GM23248 (cell line): ENCODE data around the gene PTGES2. TPM values are rescaled to one million over a fixed set of nuclear protein-coding genes. Genes with fewer than 3 reads are reported as not detected.
"Not testable (repeated sequence)": the region's sequence is repeated elsewhere in the genome, so short reads cannot be mapped to it uniquely, and the experiment has no call there.

Experiments used
- DNase-seq: peaks from one replicate; pipeline ENCODE4 v3.0.0-alpha.2; 2015
- H2AFZ ChIP-seq: fragments of 200-600 bp; sonication (generic); 2 replicates; pipeline ENCODE4 v1.6.1; 2016; ENCODE audit warnings: antibody characterized with exemption
- H3F3A ChIP-seq: fragments of 200-600 bp; sonication (generic); 2 replicates; pipeline ENCODE4 v1.6.1; 2016; ENCODE audit warnings: mild to moderate bottlenecking, antibody characterized with exemption, mixed run types; ENCODE audit not compliant: insufficient read depth
- H3K27ac ChIP-seq: fragments of 200-600 bp; sonication (generic); 2 replicates; pipeline ENCODE4 v1.5.1; 2016; ENCODE audit warnings: mild to moderate bottlenecking
- H3K27me3 ChIP-seq: fragments of 200-600 bp; sonication (generic); replicated peaks from 2 replicates; pipeline ENCODE4 v1.6.1; 2016; ENCODE audit warnings: mild to moderate bottlenecking; ENCODE audit not compliant: insufficient read depth
- H3K36me3 ChIP-seq: fragments of 200-600 bp; sonication (generic); 2 replicates; pipeline ENCODE4 v1.6.1; 2016; ENCODE audit warnings: low read depth, mild to moderate bottlenecking
- H3K4me1 ChIP-seq: fragments of 200-600 bp; sonication (generic); 2 replicates; pipeline ENCODE4 v1.6.1; 2016; ENCODE audit warnings: mild to moderate bottlenecking; ENCODE audit not compliant: insufficient read depth
- H3K4me2 ChIP-seq: fragments of 200-600 bp; sonication (generic); one replicate; pipeline ENCODE4 v1.6.1; 2016; ENCODE audit warnings: mild to moderate bottlenecking; ENCODE audit not compliant: unreplicated experiment
- H3K4me3 ChIP-seq: fragments of 200-600 bp; sonication (generic); 2 replicates; pipeline ENCODE4 v1.5.1; 2016; ENCODE audit warnings: mild to moderate bottlenecking
- H3K79me2 ChIP-seq: fragments of 200-600 bp; sonication (generic); 2 replicates; pipeline ENCODE4 v1.6.1; 2016; ENCODE audit warnings: mild to moderate bottlenecking; ENCODE audit not compliant: insufficient read depth
- H3K9ac ChIP-seq: fragments of 200-600 bp; sonication (generic); 2 replicates; pipeline ENCODE4 v1.6.1; 2016; ENCODE audit warnings: mild to moderate bottlenecking
- H3K9me2 ChIP-seq: fragments of 200-600 bp; sonication (generic); 2 replicates; pipeline ENCODE4 v1.6.1; 2016; ENCODE audit warnings: mixed run types, mild to moderate bottlenecking, moderate library complexity; ENCODE audit not compliant: insufficient read depth
- H3K9me3 ChIP-seq: fragments of 200-600 bp; sonication (generic); one replicate; pipeline ENCODE4 v1.6.1; 2017; ENCODE audit warnings: low read depth
- H4K20me1 ChIP-seq: fragments of 200-600 bp; sonication (generic); 2 replicates; pipeline ENCODE4 v1.6.0; 2016; ENCODE audit not compliant: insufficient read depth
- EZH2 ChIP-seq: fragments of 200-600 bp; sonication (generic); IDR thresholded peaks from 2 replicates; pipeline ENCODE4 v1.6.1; 2018; ENCODE audit warnings: antibody characterized with exemption, mild to moderate bottlenecking; ENCODE audit not compliant: insufficient read depth, poor library complexity, severe bottlenecking
- EZH2phosphoT487 ChIP-seq: fragments of 200-600 bp; sonication (generic); IDR thresholded peaks from 2 replicates; pipeline ENCODE4 v1.6.1; 2018; ENCODE audit warnings: antibody characterized with exemption, moderate library complexity, mild to moderate bottlenecking, low read depth; ENCODE audit not compliant: insufficient read depth
- WGBS, 2 experiments: methylation state at CpG; one replicate each; pipeline ENCODE4 v1.1.6; 2015 to 2017; ENCODE audit warnings: low lambda C conversion rate in 2 of 2, low coverage in 1 of 2; ENCODE audit errors: missing lambda C conversion rate in 2 of 2; 5-methylcytosine and 5-hydroxymethylcytosine counted together
- in situ Hi-C: fragments of 300-500 bp; cut with MboI; formaldehyde crosslinking; loops from 2 replicates; pipeline ENCODE4 v1.15.0; 2020
- polyA plus RNA-seq: library from polyadenylated mRNA; unstranded; fragments of >200 nt; fragmentation: Nextera tagmentation; extraction: Ambion mirVana; gene quantifications from 2 replicates; pipeline ENCODE4 v1.2.1, GENCODE V29; 2016
- total RNA-seq: library from RNA; depleted of rRNA; stranded (reverse); fragments of >200 nt; shearing (Covaris generic); gene quantifications from 2 replicates; pipeline ENCODE4 v1.2.3, GENCODE V29; 2014

Gene PTGES2
- total and polyA plus RNA-seq, 2 experiments from 2014 or later: 63.3 to 68.6 TPM

- Histone ChIP-seq H3F3A (0 out of 2 replicates have a peak, but pooled peaks cover 4% of the 10 kb centered on the region), H3K9me2 (no peaks in the 10 kb centered on the region), H3K4me3 (no peak overlapping the region), H3K79me2 (no peaks in the 10 kb centered on the region), H4K20me1 (no peaks in the 10 kb centered on the region), H3K4me1 (no peaks in the 10 kb centered on the region), H3K27ac (no peak overlapping the region), H3K9ac (no peak overlapping the region), H2AFZ (no peak overlapping the region), H3K4me2 (no peak overlapping the region), H3K9me3 (no peaks in the 10 kb centered on the region), H3K27me3 (no peaks in the 10 kb centered on the region), H3K36me3 (no peaks in the 10 kb centered on the region)
- TF ChIP-seq EZH2 (no peak), EZH2phosphoT487 (no peak)
- 81 to 83% methylated on average over 26 of the region's 26 CpGs for WGBS, 2 experiments
- DNase-seq: no peak
- in situ Hi-C loops: no loop called here
Observed at GRCh38 chr9:128115187-128116103, 12.1 kb downstream of the PTGES2 start.

- Histone ChIP-seq H3K9me2 (no peaks in the 10 kb centered on the region), H3K9ac (no peak overlapping the region), H3K9me3 (no peaks in the 10 kb centered on the region), H3K4me2 (no peak overlapping the region), H3K4me3 (no peak overlapping the region), H3K27me3 (no peaks in the 10 kb centered on the region), H4K20me1 (no peaks in the 10 kb centered on the region), H3F3A (0 out of 2 replicates have a peak, but pooled peaks cover 5% of the 10 kb centered on the region), H3K27ac (no peak overlapping the region), H3K4me1 (no peaks in the 10 kb centered on the region), H2AFZ (no peak overlapping the region), H3K79me2 (no peaks in the 10 kb centered on the region), H3K36me3 (no peaks in the 10 kb centered on the region; the same call in 1 of the 2 replicates)
- no peak for DNase-seq
- no peak for TF ChIP-seq EZH2
- no peak for TF ChIP-seq EZH2phosphoT487
- 84% methylated on average over 27 to 29 of the region's 29 CpGs for WGBS, 2 experiments
- in situ Hi-C loops: no loop called here
Observed at GRCh38 chr9:128114326-128115186, 13.0 kb downstream of the PTGES2 start.

DNA sequence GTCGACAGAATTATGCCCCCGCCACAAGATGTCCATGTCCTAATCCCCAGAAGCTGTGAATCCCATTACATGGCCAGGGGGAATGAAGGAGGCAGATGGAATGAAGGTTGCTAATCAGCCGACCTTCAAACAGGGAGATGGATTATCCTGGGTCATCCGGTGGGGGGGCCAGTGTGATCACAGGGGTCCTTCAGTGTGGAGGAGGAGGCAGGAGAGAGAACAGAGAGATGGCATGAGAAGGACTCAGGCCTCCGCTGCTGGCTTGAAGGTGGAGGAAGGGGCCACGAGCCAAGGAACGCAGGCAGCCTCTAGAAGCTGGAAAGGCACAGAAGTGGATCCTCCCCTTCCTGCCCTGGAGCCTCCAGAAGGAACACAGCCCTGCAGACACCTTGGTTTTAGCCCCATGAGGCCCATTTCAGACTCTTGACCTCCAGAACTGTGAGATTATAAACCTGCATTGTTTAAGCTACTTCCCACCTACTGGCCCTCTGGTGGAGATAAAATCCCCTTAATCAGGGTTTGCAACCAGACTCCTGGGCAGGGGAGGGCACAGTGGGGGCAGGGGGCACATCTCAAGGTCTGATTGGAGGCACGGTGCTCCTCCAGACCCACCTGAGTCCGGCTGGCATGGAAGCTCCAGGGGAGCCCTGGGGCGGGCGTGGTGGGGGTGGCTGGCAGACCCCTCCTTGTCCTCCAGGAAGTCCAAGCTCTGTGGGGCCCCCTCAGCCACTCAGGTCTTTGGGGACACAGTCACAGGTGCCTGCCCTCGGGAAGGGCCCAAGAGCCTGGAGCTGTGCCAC is 13.8 kb downstream of the PTGES2 start:
- Histone ChIP-seq H3K4me1 (no peaks in the 10 kb centered on the region), H3K9ac (no peak overlapping the region), H3F3A (0 out of 2 replicates have a peak, but pooled peaks cover 9% of the 10 kb centered on the region), H3K4me2 (no peak overlapping the region), H3K9me2 (no peaks in the 10 kb centered on the region), H3K27me3 (no peaks in the 10 kb centered on the region), H3K4me3 (no peak overlapping the region), H3K36me3 (no peaks in the 10 kb centered on the region; the same call in 1 of the 2 replicates), H3K27ac (no peak overlapping the region), H3K9me3 (no peaks in the 10 kb centered on the region), H2AFZ (no peak overlapping the region), H3K79me2 (no peaks in the 10 kb centered on the region), H4K20me1 (no peaks in the 10 kb centered on the region)
- DNase-seq: no peak
- TF ChIP-seq EZH2phosphoT487 (no peak), EZH2 (no peak)
- in situ Hi-C loops: no loop called here
- WGBS, 2 experiments: 86 to 87% methylated on average over 12 of the region's 12 CpGs

GRCh38 chr9:128111726-128112125 is 15.8 kb downstream of the PTGES2 start:
- H3K9ac ChIP-seq, DNase-seq, H3F3A ChIP-seq, H3K9me2 ChIP-seq, H4K20me1 ChIP-seq, H3K4me3 ChIP-seq, H3K36me3 ChIP-seq, H3K27ac ChIP-seq, in situ Hi-C loops, H3K4me1 ChIP-seq, H3K79me2 ChIP-seq, H2AFZ ChIP-seq, H3K27me3 ChIP-seq, H3K4me2 ChIP-seq, H3K9me3 ChIP-seq: not testable (repeated sequence)
- WGBS, 2 experiments: 81 to 86% methylated on average over 12 of the region's 12 CpGs
